ENCODE results near the gene L1CAM. TPM values are rescaled to one million over a fixed set of nuclear protein-coding genes. Genes with fewer than 3 reads are reported as not detected.

Gene L1CAM
- total and polyA plus RNA-seq, 2 experiments from 2014 or later: 0.33 to 0.69 TPM

DNA sequence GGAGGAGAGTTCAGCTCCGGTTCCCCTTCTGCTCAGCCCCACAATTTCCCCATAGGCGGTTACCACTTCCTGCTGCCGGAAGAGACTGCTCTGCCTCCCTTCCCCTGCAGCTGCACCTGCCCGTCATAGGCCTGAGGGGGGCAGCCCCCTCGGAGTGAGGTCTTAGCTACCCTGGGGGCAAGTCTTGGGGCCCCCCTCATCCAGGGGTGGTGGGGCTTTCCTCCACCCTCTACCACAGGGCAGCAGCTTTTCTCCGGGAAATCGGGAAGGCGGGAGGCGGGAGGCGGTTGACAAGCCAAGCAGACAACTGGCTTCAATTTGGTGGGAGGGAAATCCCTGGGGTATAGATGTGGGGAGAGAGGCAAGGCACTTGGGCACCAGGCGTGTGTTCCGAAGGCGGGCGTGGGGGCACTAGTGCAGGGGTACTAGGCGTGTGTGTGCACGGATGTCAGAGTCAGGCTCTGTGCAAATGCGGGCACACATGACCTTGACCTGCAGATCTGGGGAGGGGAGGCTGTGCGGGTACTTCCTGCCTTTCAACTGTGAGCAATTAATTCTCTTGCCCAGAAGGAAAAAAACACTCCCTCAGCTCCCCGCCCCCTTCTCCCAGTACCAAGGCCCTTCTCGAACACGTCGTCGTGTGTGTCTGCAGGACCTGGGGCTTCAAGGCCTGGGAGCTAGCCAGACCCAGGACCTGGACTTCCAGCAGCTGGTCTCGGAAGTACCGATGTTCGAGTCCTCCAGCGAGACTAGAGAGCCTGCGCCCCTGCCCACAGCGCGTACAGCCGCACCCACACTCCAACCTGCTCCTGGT lies 41.1 kb upstream of the L1CAM start:
- Histone ChIP-seq H4K20me1 (ENCODE audit: insufficient read depth, poor library complexity, severe bottlenecking) (no peaks in the 10 kb centered on the region), H2AFZ (no peak overlapping the region), H3K4me2 (peak overlapping the region; percentile 85), H3K27me3 (no peaks in the 10 kb centered on the region), H3K9me2 (replicated peaks; ENCODE audit: insufficient read depth) (no peaks in the 10 kb centered on the region), H3K4me3 (peak overlapping the region; percentile 38), H3K27ac (peak overlapping the region; percentile 95), H3K9me3 (ENCODE audit: low read depth) (no peaks in the 10 kb centered on the region), H3K79me2 (no peaks in the 10 kb centered on the region), H3K36me3 (replicated peaks; ENCODE audit: insufficient read depth, low read depth) (no peaks in the 10 kb centered on the region), H3K4me1 (ENCODE audit: insufficient read depth) (peaks cover 7% of the 10 kb centered on the region)
- peak; percentile 41 for DNase-seq (ENCODE audit: low spot score)
- 54% methylated on average over 31 of the region's 31 CpGs for WGBS (ENCODE audit: low lambda C conversion rate, missing lambda C conversion rate)
- no peak for TF ChIP-seq EZH2phosphoT487 (IDR thresholded peaks at IDR 0.05; ENCODE audit: low read depth, severe bottlenecking, unreplicated experiment)
- TF ChIP-seq, protein P1, sequence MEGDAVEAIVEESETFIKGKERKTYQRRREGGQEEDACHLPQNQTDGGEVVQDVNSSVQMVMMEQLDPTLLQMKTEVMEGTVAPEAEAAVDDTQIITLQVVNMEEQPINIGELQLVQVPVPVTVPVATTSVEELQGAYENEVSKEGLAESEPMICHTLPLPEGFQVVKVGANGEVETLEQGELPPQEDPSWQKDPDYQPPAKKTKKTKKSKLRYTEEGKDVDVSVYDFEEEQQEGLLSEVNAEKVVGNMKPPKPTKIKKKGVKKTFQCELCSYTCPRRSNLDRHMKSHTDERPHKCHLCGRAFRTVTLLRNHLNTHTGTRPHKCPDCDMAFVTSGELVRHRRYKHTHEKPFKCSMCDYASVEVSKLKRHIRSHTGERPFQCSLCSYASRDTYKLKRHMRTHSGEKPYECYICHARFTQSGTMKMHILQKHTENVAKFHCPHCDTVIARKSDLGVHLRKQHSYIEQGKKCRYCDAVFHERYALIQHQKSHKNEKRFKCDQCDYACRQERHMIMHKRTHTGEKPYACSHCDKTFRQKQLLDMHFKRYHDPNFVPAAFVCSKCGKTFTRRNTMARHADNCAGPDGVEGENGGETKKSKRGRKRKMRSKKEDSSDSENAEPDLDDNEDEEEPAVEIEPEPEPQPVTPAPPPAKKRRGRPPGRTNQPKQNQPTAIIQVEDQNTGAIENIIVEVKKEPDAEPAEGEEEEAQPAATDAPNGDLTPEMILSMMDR (IDR thresholded peaks at IDR 0.05; ENCODE audit: poor library complexity): no peak
- TF ChIP-seq EZH2 (IDR thresholded peaks at IDR 0.05; ENCODE audit: borderline replicate concordance): no peak

DNA sequence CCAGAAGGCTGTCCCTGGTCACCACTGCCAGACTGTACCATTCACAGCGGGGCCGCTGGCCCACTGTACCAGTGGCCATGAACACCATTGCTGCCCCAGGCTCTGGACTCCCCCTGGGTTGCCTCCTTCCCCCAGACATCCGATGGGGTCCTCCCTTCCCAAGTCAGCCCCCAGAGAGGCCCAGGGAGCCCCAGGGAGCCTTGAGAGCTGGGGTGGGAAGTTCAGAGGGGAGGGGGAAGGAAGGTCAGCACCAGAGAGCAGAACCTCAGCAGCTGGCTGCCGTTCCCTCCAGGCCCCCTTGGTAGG lies 40.5 kb upstream of the L1CAM start:
- 46% methylated on average over 4 of the region's 4 CpGs for WGBS (ENCODE audit: low lambda C conversion rate, missing lambda C conversion rate)

DNA sequence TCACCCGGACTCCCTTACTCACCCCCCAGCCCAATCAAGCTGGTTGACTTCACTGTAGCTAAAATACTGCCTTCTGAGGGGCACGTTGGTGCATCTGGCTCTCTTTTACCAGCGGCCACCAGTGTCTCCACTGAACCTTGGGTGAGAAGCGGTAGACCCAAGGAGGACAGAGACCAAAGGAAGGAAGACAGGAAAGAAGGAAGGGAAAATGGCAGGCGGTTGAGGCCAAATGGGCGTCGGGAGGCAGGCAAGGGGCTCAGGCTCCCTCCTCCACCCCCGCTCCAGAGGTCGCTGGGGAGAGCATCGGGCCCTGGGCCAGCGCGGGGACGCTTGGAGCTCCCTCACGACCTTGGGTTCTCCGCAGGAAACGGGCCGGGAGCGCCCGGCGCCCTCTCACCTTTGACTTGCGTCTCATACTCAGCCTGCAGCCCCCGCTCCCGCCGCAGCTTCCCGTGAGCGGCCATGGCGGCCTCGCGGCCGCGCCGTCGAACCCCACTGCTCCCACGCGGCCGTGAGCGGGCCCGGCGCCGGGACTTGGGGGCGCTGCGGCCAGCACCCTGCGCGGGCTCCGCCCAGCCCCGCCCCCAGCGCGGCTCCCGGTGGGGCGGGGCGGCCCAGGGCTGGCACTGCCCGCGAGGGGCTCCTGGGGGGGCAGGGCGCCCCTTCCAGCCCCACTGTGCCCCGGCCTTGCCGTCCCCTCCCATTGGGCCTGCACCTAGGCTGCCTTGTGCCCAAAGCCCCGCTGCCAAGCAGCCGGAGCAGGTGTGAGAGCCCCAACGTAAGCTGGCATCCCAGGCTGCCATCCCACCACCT lies 40.0 kb upstream of the L1CAM start, which contains the start of gene ARHGAP4:
ARHGAP4 (minus strand) TSS at position 526 of the 813 bp plus-strand sequence; CDS start at position 464, 62 bp downstream.
- Histone ChIP-seq H3K36me3 (replicated peaks; ENCODE audit: insufficient read depth, low read depth) (no peaks in the 10 kb centered on the region), H3K9me3 (ENCODE audit: low read depth) (no peaks in the 10 kb centered on the region), H3K4me1 (ENCODE audit: insufficient read depth) (peaks cover 7% of the 10 kb centered on the region), H3K79me2 (no peaks in the 10 kb centered on the region), H3K9me2 (replicated peaks; ENCODE audit: insufficient read depth) (no peaks in the 10 kb centered on the region), H3K27ac (peak within 1 kb of the TSS; percentile 95), H2AFZ (no peak within 1 kb of the TSS), H3K27me3 (no peaks in the 10 kb centered on the region), H4K20me1 (ENCODE audit: insufficient read depth, poor library complexity, severe bottlenecking) (no peaks in the 10 kb centered on the region), H3K4me3 (no peak within 1 kb of the TSS), H3K4me2 (peak within 1 kb of the TSS; percentile 85)
- DNase-seq (ENCODE audit: low spot score): no peak
- TF ChIP-seq, protein P1 (IDR thresholded peaks at IDR 0.05; ENCODE audit: poor library complexity): no peak
- TF ChIP-seq EZH2phosphoT487 (IDR thresholded peaks at IDR 0.05; ENCODE audit: low read depth, severe bottlenecking, unreplicated experiment): no peak
- no peak for TF ChIP-seq EZH2 (IDR thresholded peaks at IDR 0.05; ENCODE audit: borderline replicate concordance)
- WGBS (ENCODE audit: low lambda C conversion rate, missing lambda C conversion rate): 65% methylated on average over 21 of the region's 59 CpGs

More for the DNA sequence above, 40.5 kb upstream of the L1CAM start:
- no peaks in the 10 kb centered on the region for H3K27me3 ChIP-seq
- peak overlapping the region; percentile 85 for H3K4me2 ChIP-seq
- no peak for DNase-seq (ENCODE audit: low spot score)
- H4K20me1 ChIP-seq (ENCODE audit: insufficient read depth, poor library complexity, severe bottlenecking): no peaks in the 10 kb centered on the region
- H3K79me2 ChIP-seq: no peaks in the 10 kb centered on the region
- H3K36me3 ChIP-seq (replicated peaks; ENCODE audit: insufficient read depth, low read depth): no peaks in the 10 kb centered on the region
- peak overlapping the region; percentile 95 for H3K27ac ChIP-seq
- no peaks in the 10 kb centered on the region for H3K9me2 ChIP-seq (replicated peaks; ENCODE audit: insufficient read depth)
- H3K4me3 ChIP-seq: no peak overlapping the region
- no peak overlapping the region for H2AFZ ChIP-seq
- no peaks in the 10 kb centered on the region for H3K9me3 ChIP-seq (ENCODE audit: low read depth)
- H3K4me1 ChIP-seq (ENCODE audit: insufficient read depth): peaks cover 7% of the 10 kb centered on the region
- TF ChIP-seq, protein P1 (IDR thresholded peaks at IDR 0.05; ENCODE audit: poor library complexity): no peak
- TF ChIP-seq EZH2 (IDR thresholded peaks at IDR 0.05; ENCODE audit: borderline replicate concordance): no peak
- no peak for TF ChIP-seq EZH2phosphoT487 (IDR thresholded peaks at IDR 0.05; ENCODE audit: low read depth, severe bottlenecking, unreplicated experiment)
